ENCODE results near the gene SEC24D. TPM values are rescaled to one million over a fixed set of nuclear protein-coding genes. Genes with fewer than 3 reads are reported as not detected.
"Not testable (repeated sequence)": the region's sequence is repeated elsewhere in the genome, so short reads cannot be mapped to it uniquely, and the experiment has no call there.

The SEC24D gene
- polyA plus RNA-seq (2013, experiment 1 of 2) = 89.0 TPM
- 86.1 TPM for polyA plus RNA-seq (2013, experiment 2 of 2)

GRCh38 chr4:118835571-118836300 is at the start of gene SEC24D:
Gene SEC24D, minus strand, starts transcription at chr4:118836126. Its CDS starts 2,430 bp downstream, at chr4:118833696.
- H3K27ac ChIP-seq (ENCODE audit: low read depth, low read length, severe bottlenecking) = peak within 1 kb of the TSS; percentile 99
- WGBS, 2 experiments (ENCODE audit: insufficient coverage in 2 of 2) = 0% methylated on average over 33 to 64 of the region's 69 CpGs
- H3K36me3 ChIP-seq (ENCODE audit: control insufficient read depth, insufficient read depth, low read length) = peaks cover 33% of the 10 kb centered on the region
- H3K4me1 ChIP-seq (ENCODE audit: control insufficient read depth, insufficient read depth, low read length, poor library complexity, severe bottlenecking) = peaks cover 11% of the 10 kb centered on the region
- H3K4me3 ChIP-seq (ENCODE audit: extremely low read depth, insufficient read depth, low read length, poor library complexity, severe bottlenecking) = peak within 1 kb of the TSS; percentile 89
- no peaks in the 10 kb centered on the region for H3K9me3 ChIP-seq (ENCODE audit: control insufficient read depth, low read length)

- H3K4me1 ChIP-seq (ENCODE audit: control insufficient read depth, insufficient read depth, low read length, poor library complexity, severe bottlenecking) = no peaks in the 10 kb centered on the region
- no peak overlapping the region for H3K4me3 ChIP-seq (ENCODE audit: extremely low read depth, insufficient read depth, low read length, poor library complexity, severe bottlenecking)
- no peaks in the 10 kb centered on the region for H3K36me3 ChIP-seq (ENCODE audit: control insufficient read depth, insufficient read depth, low read length)
- no peak overlapping the region for H3K27ac ChIP-seq (ENCODE audit: low read depth, low read length, severe bottlenecking)
- no peaks in the 10 kb centered on the region for H3K9me3 ChIP-seq (ENCODE audit: control insufficient read depth, low read length)
- WGBS, 2 experiments (ENCODE audit: insufficient coverage in 2 of 2) = 89 to 91% methylated on average over 3 of the region's 3 CpGs
Observed at GRCh38 chr4:118884716-118885115, 48.8 kb upstream of the SEC24D start.

- 86 to 100% methylated on average over 1 of the region's 1 CpG for WGBS, 2 experiments (ENCODE audit: insufficient coverage in 2 of 2)
- no peaks in the 10 kb centered on the region for H3K36me3 ChIP-seq (ENCODE audit: control insufficient read depth, insufficient read depth, low read length)
- no peaks in the 10 kb centered on the region for H3K4me1 ChIP-seq (ENCODE audit: control insufficient read depth, insufficient read depth, low read length, poor library complexity, severe bottlenecking)
- H3K4me3 ChIP-seq (ENCODE audit: extremely low read depth, insufficient read depth, low read length, poor library complexity, severe bottlenecking) = no peak overlapping the region
- no peaks in the 10 kb centered on the region for H3K9me3 ChIP-seq (ENCODE audit: control insufficient read depth, low read length)
- no peak overlapping the region for H3K27ac ChIP-seq (ENCODE audit: low read depth, low read length, severe bottlenecking)
Observed at GRCh38 chr4:118883861-118884260, 47.9 kb upstream of the SEC24D start.

GRCh38 chr4:118881512-118882146 is 45.7 kb upstream of the SEC24D start:
- H3K4me3 ChIP-seq (ENCODE audit: extremely low read depth, insufficient read depth, low read length, poor library complexity, severe bottlenecking) = no peak overlapping the region
- no peak overlapping the region for H3K27ac ChIP-seq (ENCODE audit: low read depth, low read length, severe bottlenecking)
- 75 to 79% methylated on average over 10 to 11 of the region's 12 CpGs for WGBS, 2 experiments (ENCODE audit: insufficient coverage in 2 of 2)
- no peaks in the 10 kb centered on the region for H3K36me3 ChIP-seq (ENCODE audit: control insufficient read depth, insufficient read depth, low read length)
- no peaks in the 10 kb centered on the region for H3K4me1 ChIP-seq (ENCODE audit: control insufficient read depth, insufficient read depth, low read length, poor library complexity, severe bottlenecking)
- no peaks in the 10 kb centered on the region for H3K9me3 ChIP-seq (ENCODE audit: control insufficient read depth, low read length)

GRCh38 chr4:118879409-118879808 is 43.5 kb upstream of the SEC24D start:
- WGBS, 2 experiments (ENCODE audit: insufficient coverage in 2 of 2) = 89 to 94% methylated on average over 5 to 6 of the region's 7 CpGs
- Histone ChIP-seq H3K4me1 (ENCODE audit: control insufficient read depth, insufficient read depth, low read length, poor library complexity, severe bottlenecking) (no peaks in the 10 kb centered on the region), H3K9me3 (ENCODE audit: control insufficient read depth, low read length) (no peaks in the 10 kb centered on the region), H3K4me3 (ENCODE audit: extremely low read depth, insufficient read depth, low read length, poor library complexity, severe bottlenecking) (no peak overlapping the region), H3K36me3 (ENCODE audit: control insufficient read depth, insufficient read depth, low read length) (no peaks in the 10 kb centered on the region), H3K27ac (ENCODE audit: low read depth, low read length, severe bottlenecking) (no peak overlapping the region)

- H3K36me3 ChIP-seq (ENCODE audit: control insufficient read depth, insufficient read depth, low read length); H3K4me1 ChIP-seq (ENCODE audit: control insufficient read depth, insufficient read depth, low read length, poor library complexity, severe bottlenecking); H3K9me3 ChIP-seq (ENCODE audit: control insufficient read depth, low read length); H3K27ac ChIP-seq (ENCODE audit: low read depth, low read length, severe bottlenecking); H3K4me3 ChIP-seq (ENCODE audit: extremely low read depth, insufficient read depth, low read length, poor library complexity, severe bottlenecking): not testable (repeated sequence)
- WGBS, 2 experiments (ENCODE audit: insufficient coverage in 2 of 2) = 96 to 99% methylated on average over 7 of the region's 9 CpGs
Observed at GRCh38 chr4:118878507-118878906, 42.6 kb upstream of the SEC24D start.

GRCh38 chr4:118877797-118878196 is 41.9 kb upstream of the SEC24D start:
- no peaks in the 10 kb centered on the region for H3K9me3 ChIP-seq (ENCODE audit: control insufficient read depth, low read length)
- no CpG with 5 or more reads among the region's 6 CpGs for WGBS, 2 experiments (ENCODE audit: insufficient coverage in 2 of 2)
- no peaks in the 10 kb centered on the region for H3K4me1 ChIP-seq (ENCODE audit: control insufficient read depth, insufficient read depth, low read length, poor library complexity, severe bottlenecking)
- no peak overlapping the region for H3K27ac ChIP-seq (ENCODE audit: low read depth, low read length, severe bottlenecking)
- H3K4me3 ChIP-seq (ENCODE audit: extremely low read depth, insufficient read depth, low read length, poor library complexity, severe bottlenecking) = no peak overlapping the region
- no peaks in the 10 kb centered on the region for H3K36me3 ChIP-seq (ENCODE audit: control insufficient read depth, insufficient read depth, low read length)

GRCh38 chr4:118872181-118872580 is 36.3 kb upstream of the SEC24D start:
- Histone ChIP-seq H3K4me3 (ENCODE audit: extremely low read depth, insufficient read depth, low read length, poor library complexity, severe bottlenecking) (no peak overlapping the region), H3K27ac (ENCODE audit: low read depth, low read length, severe bottlenecking) (no peak overlapping the region), H3K9me3 (ENCODE audit: control insufficient read depth, low read length) (no peaks in the 10 kb centered on the region), H3K36me3 (ENCODE audit: control insufficient read depth, insufficient read depth, low read length) (no peaks in the 10 kb centered on the region), H3K4me1 (ENCODE audit: control insufficient read depth, insufficient read depth, low read length, poor library complexity, severe bottlenecking) (no peaks in the 10 kb centered on the region)
- 90% methylated on average over 1 of the region's 4 CpGs; no CpG with 5 or more reads in 1 of the 2 experiments for WGBS, 2 experiments (ENCODE audit: insufficient coverage in 2 of 2)

GRCh38 chr4:118869808-118870342 is 33.9 kb upstream of the SEC24D start:
- Histone ChIP-seq H3K4me1 (ENCODE audit: control insufficient read depth, insufficient read depth, low read length, poor library complexity, severe bottlenecking) (no peaks in the 10 kb centered on the region), H3K9me3 (ENCODE audit: control insufficient read depth, low read length) (no peaks in the 10 kb centered on the region), H3K4me3 (ENCODE audit: extremely low read depth, insufficient read depth, low read length, poor library complexity, severe bottlenecking) (no peak overlapping the region), H3K27ac (ENCODE audit: low read depth, low read length, severe bottlenecking) (peak overlapping the region; percentile 31), H3K36me3 (ENCODE audit: control insufficient read depth, insufficient read depth, low read length) (no peaks in the 10 kb centered on the region)
- 25% methylated on average over 1 of the region's 2 CpGs; no CpG with 5 or more reads in 1 of the 2 experiments for WGBS, 2 experiments (ENCODE audit: insufficient coverage in 2 of 2)

- Histone ChIP-seq H3K27ac (ENCODE audit: low read depth, low read length, severe bottlenecking) (no peak overlapping the region), H3K9me3 (ENCODE audit: control insufficient read depth, low read length) (no peaks in the 10 kb centered on the region), H3K4me1 (ENCODE audit: control insufficient read depth, insufficient read depth, low read length, poor library complexity, severe bottlenecking) (no peaks in the 10 kb centered on the region), H3K36me3 (ENCODE audit: control insufficient read depth, insufficient read depth, low read length) (no peaks in the 10 kb centered on the region), H3K4me3 (ENCODE audit: extremely low read depth, insufficient read depth, low read length, poor library complexity, severe bottlenecking) (no peak overlapping the region)
- no CpG with 5 or more reads among the region's 3 CpGs for WGBS, 2 experiments (ENCODE audit: insufficient coverage in 2 of 2)
Observed at GRCh38 chr4:118867311-118868067, 31.6 kb upstream of the SEC24D start.
